HepG2 (cell line): ENCODE measurements around the gene NOL11. TPM values are rescaled to one million over a fixed set of nuclear protein-coding genes. Genes with fewer than 3 reads are reported as not detected.

Experiments
- CERS6 ChIP-seq: sonication (generic); formaldehyde crosslinking; IDR thresholded peaks from 2 replicates; pipeline ENCODE4 v1.5.0; 2020; ENCODE audit warnings: missing genetic modification reagents
- CREM ChIP-seq, 2 experiments: sonication (generic) in 1 of 2; formaldehyde crosslinking in 1 of 2; IDR thresholded peaks; 2 replicates each; pipeline versions ENCODE4 v1.4.0 to v1.6.1; 2016 to 2020; ENCODE audit warnings: antibody characterized with exemption in 1 of 2, mild to moderate bottlenecking in 1 of 2, missing genetic modification reagents in 1 of 2
- EHMT2 ChIP-seq: fragments of 200-600 bp; sonication (generic); IDR thresholded peaks from 2 replicates; pipeline ENCODE4 v1.7.0; 2017; ENCODE audit warnings: antibody characterized with exemption, low read depth, low read length, borderline replicate concordance
- FLYWCH1 ChIP-seq: sonication (generic); formaldehyde crosslinking; IDR thresholded peaks from 2 replicates; pipeline ENCODE4 v1.8.1; 2023; ENCODE audit warnings: mild to moderate bottlenecking, missing genetic modification reagents
- HDAC1 ChIP-seq: sonication (generic); formaldehyde crosslinking; IDR thresholded peaks from 2 replicates; pipeline ENCODE4 v1.5.1; 2020; ENCODE audit warnings: mild to moderate bottlenecking, missing genetic modification reagents
- HNF1B ChIP-seq: sonication (generic); formaldehyde crosslinking; IDR thresholded peaks from 2 replicates; pipeline ENCODE4 v1.5.1; 2020; ENCODE audit warnings: mild to moderate bottlenecking, moderate library complexity, missing genetic modification reagents
- RFX3 ChIP-seq: IDR thresholded peaks from 2 replicates; pipeline ENCODE4 v1.6.1; 2016; ENCODE audit warnings: missing biosample characterization, missing genetic modification reagents
- RXRB ChIP-seq: IDR thresholded peaks from 2 replicates; pipeline ENCODE4 v1.6.1; 2016; ENCODE audit warnings: borderline replicate concordance, missing genetic modification reagents, missing compliant biosample characterization
- THAP7 ChIP-seq: sonication (generic); formaldehyde crosslinking; IDR thresholded peaks from 2 replicates; pipeline ENCODE4 v1.8.1; 2023; ENCODE audit warnings: mild to moderate bottlenecking, missing genetic modification reagents
- THAP9 ChIP-seq: sonication (generic); formaldehyde crosslinking; IDR thresholded peaks from 2 replicates; pipeline ENCODE4; 2020; ENCODE audit warnings: missing genetic modification reagents, mild to moderate bottlenecking, borderline replicate concordance
- ZBTB14 ChIP-seq: sonication (generic); formaldehyde crosslinking; IDR thresholded peaks from 2 replicates; pipeline ENCODE4 v1.4.0; 2020; ENCODE audit warnings: missing genetic modification reagents
- ZNF101 ChIP-seq: sonication (generic); formaldehyde crosslinking; IDR thresholded peaks from 2 replicates; pipeline ENCODE4 v1.4.0; 2020; ENCODE audit warnings: mild to moderate bottlenecking, low read depth, missing genetic modification reagents, borderline replicate concordance
- ZNF205 ChIP-seq: IDR thresholded peaks from 2 replicates; pipeline ENCODE4 v1.6.1; 2018; ENCODE audit warnings: missing biosample characterization, missing genetic modification reagents
- ZNF234 ChIP-seq: sonication (generic); formaldehyde crosslinking; conservative IDR thresholded peaks from 2 replicates; pipeline ENCODE4 v1.5.1; 2020; ENCODE audit warnings: mild to moderate bottlenecking, missing genetic modification reagents
- ZNF512 ChIP-seq: sonication (generic); formaldehyde crosslinking; IDR thresholded peaks from 2 replicates; pipeline ENCODE4 v1.4.0; 2020; ENCODE audit warnings: mild to moderate bottlenecking, missing genetic modification reagents
- ZNF790 ChIP-seq: sonication (generic); formaldehyde crosslinking; IDR thresholded peaks from 2 replicates; pipeline ENCODE4 v1.8.0; 2022; ENCODE audit warnings: missing genetic modification reagents, mild to moderate bottlenecking, borderline replicate concordance
- polyA plus RNA-seq, 8 experiments: library from polyadenylated mRNA; depleted of rRNA in 3 of 8; stranded (reverse) in 7 of 8; unstranded in 1 of 8; fragments of >200 nt; fragmentation: Illumina TruSeq in 4 of 8; extraction: Trizol in 4 of 8; gene quantifications; 2 replicates each; pipeline versions ENCODE4 v1.2.1 to v1.2.3, GENCODE V29; 2011 to 2016; ENCODE audit warnings: low read depth in 4 of 8, missing spikeins in 1 of 8, mixed read lengths in 1 of 8; ENCODE audit not compliant: insufficient read depth in 1 of 8
- total RNA-seq, 5 experiments: library from RNA; depleted of rRNA; stranded (reverse); fragments of >200 nt; fragmentation: Illumina TruSeq; extraction: Trizol; gene quantifications; 2 replicates each; pipeline ENCODE4 v1.2.3, GENCODE V29; 2016; ENCODE audit warnings: low read depth in 1 of 5

Gene NOL11
- total and polyA plus RNA-seq, 2 of the 13 experiments (the other 11 are each of a cell fraction or from before 2014, with no cell fraction given): 45.8 to 124 TPM

GRCh38 chr17:67779098-67779672 lies 61.4 kb downstream of the NOL11 start (continued):
- TF ChIP-seq CERS6 (CRISPR knock-in tag) (no peak), FLYWCH1 (no peak), ZNF205 (CRISPR knock-in tag) (no peak), HNF1B (CRISPR knock-in tag) (0 out of 2 replicates have a peak, but pooled peaks have one; percentile 50), CREM (IDR thresholded peaks at IDR 0.05) (peak; percentile 30; the same call in 1 of the 2 replicates), CREM (CRISPR knock-in tag; IDR thresholded peaks at IDR 0.05) (no peak), ZNF234 (CRISPR knock-in tag) (no peak), ZNF790 (CRISPR knock-in tag) (no peak), ZNF512 (peak; percentile 74; the same call in 1 of the 2 replicates), RFX3 (CRISPR knock-in tag) (no peak), THAP9 (CRISPR knock-in tag) (peak; percentile 56; the same call in 1 of the 2 replicates), EHMT2 (no peak), HDAC1 (peak; percentile 60), ZBTB14 (CRISPR knock-in tag) (no peak), RXRB (CRISPR knock-in tag) (0 out of 2 replicates have a peak, but pooled peaks have one; percentile 17), ZNF101 (CRISPR knock-in tag) (no peak), THAP7 (CRISPR knock-in tag) (no peak)
